ENCODE data around the gene DDIT4. TPM values are rescaled to one million over a fixed set of nuclear protein-coding genes. Genes with fewer than 3 reads are reported as not detected.

Gene DDIT4
- total and polyA plus RNA-seq, 9 of the 15 experiments (the other 6 are each of a cell fraction or from before 2014, with no cell fraction given), result 8.2 to 675 (median 159) TPM

GRCh38 chr10:72257051-72257892 lies 16.5 kb upstream of the DDIT4 start (continued):
- TF ChIP-seq ATF3 (IDR thresholded peaks at IDR 0.05), result no peak
- no peak for TF ChIP-seq ATF3 (CRISPR knock-in tag; conservative IDR thresholded peaks at IDR 0.05)
- TF ChIP-seq ZNF408 (CRISPR knock-in tag; IDR thresholded peaks at IDR 0.05; ENCODE audit: low read depth), result no peak
- no peak for TF ChIP-seq ZSCAN29 (IDR thresholded peaks at IDR 0.05)
- TF ChIP-seq TBL1XR1 (IDR thresholded peaks at IDR 0.05; ENCODE audit: low read length in 2 of 2), result no peak
- no peak for TF ChIP-seq ZNF518B (CRISPR knock-in tag; IDR thresholded peaks at IDR 0.05)
- no peak for TF ChIP-seq NR0B1 (IDR thresholded peaks at IDR 0.05; ENCODE audit: partially characterized antibody)
- TF ChIP-seq DEAF1 (CRISPR knock-in tag; IDR thresholded peaks at IDR 0.05), result no peak
- peak; percentile 78; the same call in 1 of the 2 replicates for TF ChIP-seq VEZF1 (CRISPR knock-in tag; IDR thresholded peaks at IDR 0.05)
- 0 out of 2 replicates have a peak, but pooled peaks have one; percentile 19 for TF ChIP-seq ELF4 (CRISPR knock-in tag; IDR thresholded peaks at IDR 0.05)
- peak; percentile 61 to 69; a peak in 3 of 4 replicates for TF ChIP-seq KDM1A (IDR thresholded peaks at IDR 0.05)
- TF ChIP-seq BDP1 (IDR thresholded peaks at IDR 0.05; ENCODE audit: insufficient read depth, insufficient read length), result no peak
- TF ChIP-seq RBM22 (IDR thresholded peaks at IDR 0.05; ENCODE audit: low read depth, low read length, poor library complexity, severe bottlenecking), result no peak
- TF ChIP-seq CGGBP1 (CRISPR knock-in tag; IDR thresholded peaks at IDR 0.05), result no peak
